Measurements from ENCODE around the gene SEC61B. TPM values are rescaled to one million over a fixed set of nuclear protein-coding genes. Genes with fewer than 3 reads are reported as not detected.
A peak's percentile ranks its signal among the peaks of the same experiment; 100 is the strongest.

The SEC61B gene
- total RNA-seq, 1 donor from 2014 or later = 62.9 TPM

- no peak for DNase-seq (ENCODE audit: low read depth)
Observed at GRCh38 chr9:99182356-99182755, 39.7 kb upstream of the SEC61B start.

GRCh38 chr9:99183616-99184015 is 38.5 kb upstream of the SEC61B start:
- TF ChIP-seq, protein P1, sequence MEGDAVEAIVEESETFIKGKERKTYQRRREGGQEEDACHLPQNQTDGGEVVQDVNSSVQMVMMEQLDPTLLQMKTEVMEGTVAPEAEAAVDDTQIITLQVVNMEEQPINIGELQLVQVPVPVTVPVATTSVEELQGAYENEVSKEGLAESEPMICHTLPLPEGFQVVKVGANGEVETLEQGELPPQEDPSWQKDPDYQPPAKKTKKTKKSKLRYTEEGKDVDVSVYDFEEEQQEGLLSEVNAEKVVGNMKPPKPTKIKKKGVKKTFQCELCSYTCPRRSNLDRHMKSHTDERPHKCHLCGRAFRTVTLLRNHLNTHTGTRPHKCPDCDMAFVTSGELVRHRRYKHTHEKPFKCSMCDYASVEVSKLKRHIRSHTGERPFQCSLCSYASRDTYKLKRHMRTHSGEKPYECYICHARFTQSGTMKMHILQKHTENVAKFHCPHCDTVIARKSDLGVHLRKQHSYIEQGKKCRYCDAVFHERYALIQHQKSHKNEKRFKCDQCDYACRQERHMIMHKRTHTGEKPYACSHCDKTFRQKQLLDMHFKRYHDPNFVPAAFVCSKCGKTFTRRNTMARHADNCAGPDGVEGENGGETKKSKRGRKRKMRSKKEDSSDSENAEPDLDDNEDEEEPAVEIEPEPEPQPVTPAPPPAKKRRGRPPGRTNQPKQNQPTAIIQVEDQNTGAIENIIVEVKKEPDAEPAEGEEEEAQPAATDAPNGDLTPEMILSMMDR (IDR thresholded peaks at IDR 0.05; ENCODE audit: insufficient read depth, low read length, severe bottlenecking) = no peak
- peaks cover 2% of the 10 kb centered on the region for H3K27me3 ChIP-seq (ENCODE audit: control insufficient read depth, insufficient read depth, low read length)
- H3K4me3 ChIP-seq (ENCODE audit: low read depth, low read length) = no peak overlapping the region
- FAIRE-seq (no peak), DNase-seq (ENCODE audit: low read depth) (no peak)
- no peaks in the 10 kb centered on the region for H3K36me3 ChIP-seq (ENCODE audit: control insufficient read depth, insufficient read depth, low read length)

More at GRCh38 chr9:99182356-99182755, 39.7 kb upstream of the SEC61B start:
- H3K27me3 ChIP-seq (ENCODE audit: control insufficient read depth, insufficient read depth, low read length) = peaks cover 2% of the 10 kb centered on the region
- FAIRE-seq = no peak
- no peaks in the 10 kb centered on the region for H3K36me3 ChIP-seq (ENCODE audit: control insufficient read depth, insufficient read depth, low read length)
- no peak overlapping the region for H3K4me3 ChIP-seq (ENCODE audit: low read depth, low read length)
- TF ChIP-seq, protein P1 (IDR thresholded peaks at IDR 0.05; ENCODE audit: insufficient read depth, low read length, severe bottlenecking) = no peak

DNA sequence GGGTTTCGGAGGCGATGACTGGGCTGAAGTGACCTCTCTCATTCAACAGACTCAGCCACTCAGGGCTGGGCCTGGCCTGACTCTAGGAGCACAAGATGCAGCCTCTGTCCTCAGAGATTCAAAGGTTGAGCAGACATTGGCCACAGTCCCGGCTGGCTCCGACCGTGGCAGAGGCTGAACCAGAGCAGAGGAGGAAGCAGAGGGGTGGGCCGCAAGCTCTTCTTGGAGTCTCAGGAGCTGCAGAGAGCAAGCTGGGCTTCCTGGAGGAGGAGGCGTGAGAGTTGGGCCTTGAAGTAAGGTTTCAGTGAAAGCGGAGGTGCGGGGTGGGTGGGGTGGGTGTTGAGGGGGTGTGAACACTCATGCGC is 38.0 kb upstream of the SEC61B start:
- H3K4me3 ChIP-seq (ENCODE audit: low read depth, low read length) = no peak overlapping the region
- no peak for FAIRE-seq
- H3K27me3 ChIP-seq (ENCODE audit: control insufficient read depth, insufficient read depth, low read length) = peaks cover 2% of the 10 kb centered on the region
- TF ChIP-seq, protein P1 (IDR thresholded peaks at IDR 0.05; ENCODE audit: insufficient read depth, low read length, severe bottlenecking) = no peak
- H3K36me3 ChIP-seq (ENCODE audit: control insufficient read depth, insufficient read depth, low read length) = no peaks in the 10 kb centered on the region
- DNase-seq (ENCODE audit: low read depth) = no peak

DNA sequence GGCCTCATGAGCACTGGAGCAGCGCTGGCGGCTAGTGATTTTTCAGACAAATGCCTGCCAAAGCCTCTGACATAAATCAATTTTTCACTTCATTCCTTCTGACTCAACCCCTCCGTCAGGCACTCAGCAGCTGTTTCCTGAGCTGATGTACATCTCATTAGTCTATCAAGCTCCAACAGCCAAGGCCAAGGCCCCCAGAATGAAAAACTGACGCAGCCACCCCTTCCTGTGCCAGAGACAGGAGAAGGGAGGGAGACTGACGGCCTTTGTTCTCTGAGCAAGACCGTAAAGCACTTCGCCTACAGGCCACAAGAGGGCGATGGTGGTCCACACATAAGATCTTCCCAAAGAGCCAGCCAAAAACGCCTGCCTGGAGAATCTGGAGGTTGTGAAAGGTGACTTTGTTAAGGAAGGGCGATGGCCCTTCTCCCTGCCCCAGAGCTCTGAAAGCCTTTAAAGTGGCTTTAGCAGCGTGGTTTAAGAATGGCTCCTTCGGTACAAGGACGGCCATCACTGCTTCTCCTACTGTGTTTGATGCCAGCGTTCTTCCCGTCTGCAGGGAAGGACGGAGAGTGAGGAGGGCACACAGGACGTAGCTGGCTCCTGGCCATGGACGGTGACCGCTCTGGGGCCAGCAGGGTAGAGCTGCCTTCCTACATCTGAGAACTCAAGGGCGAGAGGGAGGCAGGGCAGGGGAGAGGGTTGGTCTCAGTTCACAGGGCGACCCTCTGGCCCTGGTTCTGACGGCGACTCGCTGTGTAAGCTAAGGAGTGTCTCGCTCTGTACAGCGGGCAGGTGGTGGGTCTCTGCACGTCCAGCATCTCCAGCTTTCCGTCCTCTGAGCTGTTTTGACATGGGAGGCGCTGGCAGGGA is 37.4 kb upstream of the SEC61B start:
- Histone ChIP-seq H3K36me3 (ENCODE audit: control insufficient read depth, insufficient read depth, low read length) (no peaks in the 10 kb centered on the region), H3K27me3 (ENCODE audit: control insufficient read depth, insufficient read depth, low read length) (peaks cover 2% of the 10 kb centered on the region), H3K4me3 (ENCODE audit: low read depth, low read length) (no peak overlapping the region)
- peak; percentile 72 for DNase-seq (ENCODE audit: low read depth)
- FAIRE-seq = no peak
- TF ChIP-seq, protein P1 (IDR thresholded peaks at IDR 0.05; ENCODE audit: insufficient read depth, low read length, severe bottlenecking) = peak; percentile 97

DNA sequence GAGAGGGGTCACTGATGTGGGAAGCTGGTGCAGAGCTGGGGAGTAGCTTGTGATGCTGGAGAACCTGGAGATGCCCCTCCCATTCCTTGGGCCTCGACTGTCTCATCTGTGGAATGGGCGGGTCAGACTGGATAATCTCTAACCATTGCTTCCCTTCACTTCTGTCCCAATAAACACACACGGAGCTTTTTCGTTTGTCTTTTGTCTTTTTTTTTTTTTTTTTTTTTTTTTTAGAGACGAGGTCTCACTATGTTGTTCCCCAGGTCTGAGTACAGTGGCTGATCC is 36.8 kb upstream of the SEC61B start:
- peaks cover 2% of the 10 kb centered on the region for H3K27me3 ChIP-seq (ENCODE audit: control insufficient read depth, insufficient read depth, low read length)
- no peaks in the 10 kb centered on the region for H3K36me3 ChIP-seq (ENCODE audit: control insufficient read depth, insufficient read depth, low read length)
- H3K4me3 ChIP-seq (ENCODE audit: low read depth, low read length) = no peak overlapping the region
- FAIRE-seq (no peak), DNase-seq (ENCODE audit: low read depth) (no peak)
- TF ChIP-seq, protein P1 (IDR thresholded peaks at IDR 0.05; ENCODE audit: insufficient read depth, low read length, severe bottlenecking) = no peak

- peaks cover 2% of the 10 kb centered on the region for H3K27me3 ChIP-seq (ENCODE audit: control insufficient read depth, insufficient read depth, low read length)
- no peak overlapping the region for H3K4me3 ChIP-seq (ENCODE audit: low read depth, low read length)
- FAIRE-seq (no peak), DNase-seq (ENCODE audit: low read depth) (no peak)
- TF ChIP-seq, protein P1 (IDR thresholded peaks at IDR 0.05; ENCODE audit: insufficient read depth, low read length, severe bottlenecking) = no peak
- no peaks in the 10 kb centered on the region for H3K36me3 ChIP-seq (ENCODE audit: control insufficient read depth, insufficient read depth, low read length)
Observed at GRCh38 chr9:99185934-99186333, 36.1 kb upstream of the SEC61B start.

All from bronchial epithelial cell (primary cell).